HG03064 (cell line): ENCODE results near the gene IGLL1.
"Not testable (repeated sequence)": the region's sequence is repeated elsewhere in the genome, so short reads cannot be mapped to it uniquely, and the experiment has no call there.

Experiments
- ATAC-seq: cut with Tn5 transposase; IDR thresholded peaks from one replicate; pipeline ENCODE4 v1.9.1; 2021; ENCODE audit warnings: low read depth; ENCODE audit not compliant: unreplicated experiment

Gene IGLL1

GRCh38 chr22:23579870-23580575 is at the start of gene IGLL1:
Gene IGLL1, minus strand, starts transcription at chr22:23580290. Its CDS starts 100 bp downstream, at chr22:23580190.
- no peak for ATAC-seq

GRCh38 chr22:23628056-23628743 is 48.1 kb upstream of the IGLL1 start:
- ATAC-seq, result not testable (repeated sequence)

- ATAC-seq, result not testable (repeated sequence)
Observed at GRCh38 chr22:23627401-23628055, 47.4 kb upstream of the IGLL1 start.

- ATAC-seq, result no peak
Observed at GRCh38 chr22:23626286-23626975, 46.3 kb upstream of the IGLL1 start.

- no peak for ATAC-seq
Observed at GRCh38 chr22:23622634-23623033, 42.5 kb upstream of the IGLL1 start.

GRCh38 chr22:23621916-23622315 is 41.8 kb upstream of the IGLL1 start:
- ATAC-seq, result not testable (repeated sequence)

GRCh38 chr22:23621082-23621780 is 41.1 kb upstream of the IGLL1 start:
- no peak for ATAC-seq

- ATAC-seq, result no peak
Observed at GRCh38 chr22:23613193-23613972, 33.3 kb upstream of the IGLL1 start.

- no peak for ATAC-seq
Observed at GRCh38 chr22:23609983-23610781, 30.1 kb upstream of the IGLL1 start.

- ATAC-seq, result no peak
Observed at GRCh38 chr22:23608583-23608982, 28.5 kb upstream of the IGLL1 start.

GRCh38 chr22:23606204-23607131 is 26.4 kb upstream of the IGLL1 start:
- no peak for ATAC-seq

GRCh38 chr22:23604939-23605712 is 25.0 kb upstream of the IGLL1 start:
- no peak for ATAC-seq

GRCh38 chr22:23603266-23603665 is 23.2 kb upstream of the IGLL1 start:
- no peak for ATAC-seq

- no peak for ATAC-seq
Observed at GRCh38 chr22:23598805-23599518, 18.9 kb upstream of the IGLL1 start.

- not testable (repeated sequence) for ATAC-seq
Observed at GRCh38 chr22:23597576-23598268, 17.6 kb upstream of the IGLL1 start.

- not testable (repeated sequence) for ATAC-seq
Observed at GRCh38 chr22:23595904-23596303, 15.8 kb upstream of the IGLL1 start.
